ENCODE measurements around the gene SLIT3.
A peak's percentile ranks its signal among the peaks of the same experiment; 100 is the strongest.

Gene SLIT3

GRCh38 chr5:168653626-168654025 is 647.3 kb downstream of the SLIT3 start (continued):
- TF ChIP-seq ZNF560 (tag by site-specific recombination; IDR thresholded peaks at IDR 0.05; ENCODE audit: borderline replicate concordance) (no peak), ZNF248 (tag by site-specific recombination; IDR thresholded peaks at IDR 0.05) (no peak)
- TF ChIP-seq, protein P1, sequence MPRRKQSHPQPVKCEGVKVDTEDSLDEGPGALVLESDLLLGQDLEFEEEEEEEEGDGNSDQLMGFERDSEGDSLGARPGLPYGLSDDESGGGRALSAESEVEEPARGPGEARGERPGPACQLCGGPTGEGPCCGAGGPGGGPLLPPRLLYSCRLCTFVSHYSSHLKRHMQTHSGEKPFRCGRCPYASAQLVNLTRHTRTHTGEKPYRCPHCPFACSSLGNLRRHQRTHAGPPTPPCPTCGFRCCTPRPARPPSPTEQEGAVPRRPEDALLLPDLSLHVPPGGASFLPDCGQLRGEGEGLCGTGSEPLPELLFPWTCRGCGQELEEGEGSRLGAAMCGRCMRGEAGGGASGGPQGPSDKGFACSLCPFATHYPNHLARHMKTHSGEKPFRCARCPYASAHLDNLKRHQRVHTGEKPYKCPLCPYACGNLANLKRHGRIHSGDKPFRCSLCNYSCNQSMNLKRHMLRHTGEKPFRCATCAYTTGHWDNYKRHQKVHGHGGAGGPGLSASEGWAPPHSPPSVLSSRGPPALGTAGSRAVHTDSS (tag by site-specific recombination; IDR thresholded peaks at IDR 0.05) = no peak

DNA sequence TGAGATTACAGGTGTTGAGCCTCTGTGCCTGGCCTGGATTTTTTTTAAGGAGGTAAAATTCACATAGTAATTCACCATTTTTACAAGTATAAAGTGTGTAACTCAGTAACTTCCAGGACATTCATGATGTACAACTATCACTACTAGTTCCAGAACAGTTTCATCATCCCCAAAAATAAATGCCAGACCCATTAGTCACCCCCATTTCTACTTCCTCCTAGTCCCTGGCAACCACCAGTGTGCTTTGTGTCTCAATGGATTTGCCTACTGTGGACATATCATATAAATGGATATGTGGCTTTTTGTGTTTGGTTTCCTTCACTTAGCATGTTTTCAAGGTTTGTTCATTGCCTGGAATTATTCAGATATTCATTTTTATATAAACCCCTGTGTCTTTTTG is 649.3 kb downstream of the SLIT3 start:
- Histone ChIP-seq H3K9me3 (ENCODE audit: control insufficient read depth, insufficient read depth, low read depth, low read length) (no peaks in the 10 kb centered on the region), H3K4me3 (ENCODE audit: low read depth, low read length) (no peak overlapping the region), H3K36me3 (ENCODE audit: control insufficient read depth in 2 of 2, insufficient read depth in 1 of 2, low read length in 2 of 2) (no peaks in the 10 kb centered on the region), H3K27ac (ENCODE audit: extremely low read depth, low read depth, low read length) (no peak overlapping the region), H3K4me1 (ENCODE audit: control insufficient read depth, insufficient read depth, low read length) (no peaks in the 10 kb centered on the region)
- POLR2A ChIA-PET = no interaction called here
- no peak for TF ChIP-seq ZFP3 (tag by site-specific recombination; IDR thresholded peaks at IDR 0.05; ENCODE audit: low read depth)
- no peak for TF ChIP-seq FEZF1 (tag by site-specific recombination; IDR thresholded peaks at IDR 0.05)
- no peak for TF ChIP-seq ZNF664 (tag by site-specific recombination; IDR thresholded peaks at IDR 0.05)
- TF ChIP-seq ZNF677 (tag by site-specific recombination; IDR thresholded peaks at IDR 0.05) = no peak
- TF ChIP-seq ZFP37 (tag by site-specific recombination; IDR thresholded peaks at IDR 0.05) = no peak
- CTCF ChIA-PET = interaction anchor here (0.7 to 0.9 kb wide), 2 partner anchors 13 to 808 kb away, joined by 3 read pairs; no protein-coding TSS in a partner anchor

DNA sequence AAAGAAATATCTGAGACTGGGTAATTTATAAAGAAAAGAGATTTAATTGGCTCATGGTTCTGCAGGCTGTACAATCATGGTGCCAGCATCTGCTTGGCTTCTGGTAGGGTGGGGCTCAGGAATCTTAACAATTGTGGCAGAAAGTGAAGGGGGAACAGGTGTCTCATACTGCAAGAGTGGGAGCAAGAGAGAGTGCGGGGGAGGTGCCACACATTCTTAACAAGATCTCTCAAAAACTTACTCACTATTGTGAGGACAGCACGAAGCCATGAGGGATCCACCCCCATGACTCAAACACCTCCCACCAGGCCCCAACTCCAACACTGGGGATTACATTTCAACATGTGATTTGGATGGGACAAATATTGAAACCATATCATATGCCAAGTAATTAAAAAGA is 651.6 kb downstream of the SLIT3 start:
- ChIA-PET CTCF (no interaction called here), POLR2A (no interaction called here)
- no peak overlapping the region for H3K4me3 ChIP-seq (ENCODE audit: low read depth, low read length)
- H3K36me3 ChIP-seq (ENCODE audit: control insufficient read depth in 2 of 2, insufficient read depth in 1 of 2, low read length in 2 of 2) = no peaks in the 10 kb centered on the region
- H3K4me1 ChIP-seq (ENCODE audit: control insufficient read depth, insufficient read depth, low read length) = no peaks in the 10 kb centered on the region
- H3K9me3 ChIP-seq (ENCODE audit: control insufficient read depth, insufficient read depth, low read depth, low read length) = no peaks in the 10 kb centered on the region
- H3K27ac ChIP-seq (ENCODE audit: extremely low read depth, low read depth, low read length) = no peak overlapping the region
- no peak for TF ChIP-seq ZNF426 (tag by site-specific recombination; IDR thresholded peaks at IDR 0.05)
- peak; percentile 37 for TF ChIP-seq ZFHX2 (tag by site-specific recombination; conservative IDR thresholded peaks at IDR 0.05)
- TF ChIP-seq EGR2 (tag by site-specific recombination; IDR thresholded peaks at IDR 0.05; ENCODE audit: low read depth) = peak; percentile 57
- TF ChIP-seq GLIS2 (tag by site-specific recombination; IDR thresholded peaks at IDR 0.05) = no peak

GRCh38 chr5:168648576-168648975 is 652.4 kb downstream of the SLIT3 start:
- H3K4me1 ChIP-seq (ENCODE audit: control insufficient read depth, insufficient read depth, low read length) = no peaks in the 10 kb centered on the region
- H3K36me3 ChIP-seq (ENCODE audit: control insufficient read depth in 2 of 2, insufficient read depth in 1 of 2, low read length in 2 of 2) = no peaks in the 10 kb centered on the region
- no peak overlapping the region for H3K4me3 ChIP-seq (ENCODE audit: low read depth, low read length)
- H3K27ac ChIP-seq (ENCODE audit: extremely low read depth, low read depth, low read length) = no peak overlapping the region
- no peak for TF ChIP-seq ZNF555 (tag by site-specific recombination; conservative IDR thresholded peaks at IDR 0.05)
- TF ChIP-seq, protein P2, sequence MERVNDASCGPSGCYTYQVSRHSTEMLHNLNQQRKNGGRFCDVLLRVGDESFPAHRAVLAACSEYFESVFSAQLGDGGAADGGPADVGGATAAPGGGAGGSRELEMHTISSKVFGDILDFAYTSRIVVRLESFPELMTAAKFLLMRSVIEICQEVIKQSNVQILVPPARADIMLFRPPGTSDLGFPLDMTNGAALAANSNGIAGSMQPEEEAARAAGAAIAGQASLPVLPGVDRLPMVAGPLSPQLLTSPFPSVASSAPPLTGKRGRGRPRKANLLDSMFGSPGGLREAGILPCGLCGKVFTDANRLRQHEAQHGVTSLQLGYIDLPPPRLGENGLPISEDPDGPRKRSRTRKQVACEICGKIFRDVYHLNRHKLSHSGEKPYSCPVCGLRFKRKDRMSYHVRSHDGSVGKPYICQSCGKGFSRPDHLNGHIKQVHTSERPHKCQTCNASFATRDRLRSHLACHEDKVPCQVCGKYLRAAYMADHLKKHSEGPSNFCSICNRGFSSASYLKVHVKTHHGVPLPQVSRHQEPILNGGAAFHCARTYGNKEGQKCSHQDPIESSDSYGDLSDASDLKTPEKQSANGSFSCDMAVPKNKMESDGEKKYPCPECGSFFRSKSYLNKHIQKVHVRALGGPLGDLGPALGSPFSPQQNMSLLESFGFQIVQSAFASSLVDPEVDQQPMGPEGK (tag by site-specific recombination; IDR thresholded peaks at IDR 0.05) = no peak
- ChIA-PET CTCF (interaction anchor here (0.7 kb wide), 1 partner anchor 73 kb away, joined by 4 read pairs; no protein-coding TSS in a partner anchor), POLR2A (no interaction called here)
- no peaks in the 10 kb centered on the region for H3K9me3 ChIP-seq (ENCODE audit: control insufficient read depth, insufficient read depth, low read depth, low read length)

DNA sequence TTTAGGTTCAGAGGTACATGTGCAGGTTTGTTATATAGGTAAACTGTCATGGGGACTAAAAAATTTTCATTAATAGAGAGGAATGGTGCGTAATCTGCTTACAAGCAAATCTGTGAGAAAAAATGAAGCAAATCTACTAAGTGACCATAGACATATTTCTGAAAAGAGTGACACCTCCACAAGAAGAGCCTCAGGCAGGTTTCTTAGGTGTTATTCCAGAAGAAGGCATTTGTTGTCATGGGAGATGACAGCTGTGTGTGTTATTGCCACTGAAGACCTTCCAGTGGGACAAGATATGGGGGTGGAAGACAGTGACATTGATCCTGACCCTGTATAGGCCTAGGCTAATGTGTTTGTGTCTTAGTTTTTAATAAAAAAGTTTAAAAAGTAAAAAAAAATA is 652.9 kb downstream of the SLIT3 start:
- H3K27ac ChIP-seq (ENCODE audit: extremely low read depth, low read depth, low read length) = no peak overlapping the region
- no peaks in the 10 kb centered on the region for H3K36me3 ChIP-seq (ENCODE audit: control insufficient read depth in 2 of 2, insufficient read depth in 1 of 2, low read length in 2 of 2)
- TF ChIP-seq ZNF777 (tag by site-specific recombination; IDR thresholded peaks at IDR 0.05; ENCODE audit: borderline replicate concordance) (no peak), ZNF670 (tag by site-specific recombination; IDR thresholded peaks at IDR 0.05; ENCODE audit: low read depth) (no peak), ZBTB1 (tag by site-specific recombination; IDR thresholded peaks at IDR 0.05) (no peak), ZNF501 (tag by site-specific recombination; IDR thresholded peaks at IDR 0.05) (no peak), BCL6B (tag by site-specific recombination; IDR thresholded peaks at IDR 0.05) (no peak)
- no peak overlapping the region for H3K4me3 ChIP-seq (ENCODE audit: low read depth, low read length)
- CTCF ChIA-PET = interaction anchor here (0.7 kb wide), 1 partner anchor 72 kb away, joined by 4 read pairs; no protein-coding TSS in a partner anchor
- POLR2A ChIA-PET = no interaction called here
- no peaks in the 10 kb centered on the region for H3K4me1 ChIP-seq (ENCODE audit: control insufficient read depth, insufficient read depth, low read length)
- no peaks in the 10 kb centered on the region for H3K9me3 ChIP-seq (ENCODE audit: control insufficient read depth, insufficient read depth, low read depth, low read length)
